HepG2 (cell line): Measurements from ENCODE around the gene CORO1C. TPM values are rescaled to one million over a fixed set of nuclear protein-coding genes. Genes with fewer than 3 reads are reported as not detected.

Experiments
- ATF5 ChIP-seq: sonication (generic); formaldehyde crosslinking; IDR thresholded peaks from 2 replicates; pipeline ENCODE4 v1.4.0; 2020; ENCODE audit warnings: mild to moderate bottlenecking, low read depth, missing genetic modification reagents
- CEBPG ChIP-seq: IDR thresholded peaks from 2 replicates; pipeline ENCODE4 v1.6.1; 2016
- ELF1 ChIP-seq: sonication (generic); formaldehyde crosslinking; IDR thresholded peaks from 2 replicates; pipeline ENCODE4 v1.4.0; 2020; ENCODE audit warnings: missing genetic modification reagents
- FOXA1 ChIP-seq, 2 experiments: fragments of 450-650 bp in 1 of 2; sonication (generic) in 1 of 2; formaldehyde crosslinking in 1 of 2; IDR thresholded peaks; 2 replicates each; pipeline versions ENCODE4 v1.4.0 to v1.6.1; 2016 to 2020; ENCODE audit warnings: missing genetic modification reagents in 1 of 2
- GMEB2 ChIP-seq: IDR thresholded peaks from 2 replicates; pipeline ENCODE4 v1.6.1; 2016; ENCODE audit warnings: missing biosample characterization, missing genetic modification reagents, low read depth
- HNF4G ChIP-seq, 2 experiments: sonication (generic) in 1 of 2; formaldehyde crosslinking in 1 of 2; IDR thresholded peaks; 2 replicates each; pipeline versions ENCODE4 v1.4.0 to v1.6.1; 2011 to 2020; ENCODE audit warnings: borderline replicate concordance in 2 of 2, low read depth in 2 of 2, mild to moderate bottlenecking in 2 of 2, low read length in 1 of 2, missing genetic modification reagents in 1 of 2, moderate library complexity in 1 of 2
- JUNB ChIP-seq: sonication (generic); formaldehyde crosslinking; IDR thresholded peaks from 2 replicates; pipeline ENCODE4 v1.8.0; 2022; ENCODE audit warnings: missing genetic modification reagents, mild to moderate bottlenecking, borderline replicate concordance
- MLXIP ChIP-seq: sonication (generic); formaldehyde crosslinking; IDR thresholded peaks from 2 replicates; pipeline ENCODE4 v1.9.0; 2021; ENCODE audit warnings: missing genetic modification reagents, borderline replicate concordance
- NAIF1 ChIP-seq: sonication (generic); formaldehyde crosslinking; IDR thresholded peaks from 2 replicates; pipeline ENCODE4 v1.5.0; 2020; ENCODE audit warnings: mild to moderate bottlenecking, missing genetic modification reagents, borderline replicate concordance
- POLR2G ChIP-seq: fragments of 200-400 bp; formaldehyde crosslinking; IDR thresholded peaks from 2 replicates; pipeline ENCODE4 v1.6.1; 2018; ENCODE audit warnings: mild to moderate bottlenecking, low read depth, low read length, moderate library complexity
- REXO4 ChIP-seq: sonication (generic); formaldehyde crosslinking; IDR thresholded peaks from 2 replicates; pipeline ENCODE4 v1.8.0; 2022; ENCODE audit warnings: missing genetic modification reagents, mild to moderate bottlenecking, borderline replicate concordance
- SKI ChIP-seq: fragments of 450-650 bp; IDR thresholded peaks from one replicate; pipeline ENCODE4 v1.6.1; 2018; ENCODE audit warnings: mild to moderate bottlenecking; ENCODE audit not compliant: partially characterized antibody
- SP5 ChIP-seq: IDR thresholded peaks from 2 replicates; pipeline ENCODE4 v1.6.1; 2016; ENCODE audit warnings: low read depth, borderline replicate concordance
- SRSF1 ChIP-seq: fragments of 200-400 bp; formaldehyde crosslinking; optimal IDR thresholded peaks from 2 replicates; pipeline ENCODE3; 2017; ENCODE audit warnings: mild to moderate bottlenecking, low read depth, low read length, moderate library complexity
- YEATS2 ChIP-seq: sonication (generic); formaldehyde crosslinking; IDR thresholded peaks from 2 replicates; pipeline ENCODE4 v1.4.0; 2020; ENCODE audit warnings: missing genetic modification reagents, borderline replicate concordance
- ZBTB1 ChIP-seq: sonication (generic); formaldehyde crosslinking; IDR thresholded peaks from 2 replicates; pipeline ENCODE4 v1.4.0; 2020; ENCODE audit warnings: missing genetic modification reagents, borderline replicate concordance
- ZFP41 ChIP-seq: sonication (generic); formaldehyde crosslinking; IDR thresholded peaks from 2 replicates; pipeline ENCODE4 v1.4.0; 2020; ENCODE audit warnings: mild to moderate bottlenecking, missing genetic modification reagents, borderline replicate concordance
- ZNF17 ChIP-seq: sonication (generic); formaldehyde crosslinking; IDR thresholded peaks from 2 replicates; pipeline ENCODE4 v1.5.0; 2020; ENCODE audit warnings: mild to moderate bottlenecking, missing genetic modification reagents
- ZNF207 ChIP-seq: fragments of 450-650 bp; IDR thresholded peaks from 2 replicates; pipeline ENCODE4 v1.6.1; 2016; ENCODE audit warnings: antibody characterized with exemption, borderline replicate concordance
- ZNF230 ChIP-seq: sonication (generic); formaldehyde crosslinking; IDR thresholded peaks from 2 replicates; pipeline ENCODE4 v1.4.0; 2020; ENCODE audit warnings: mild to moderate bottlenecking, missing genetic modification reagents
- ZNF326 ChIP-seq: sonication (generic); formaldehyde crosslinking; IDR thresholded peaks from 2 replicates; pipeline ENCODE4 v1.4.0; 2020; ENCODE audit warnings: missing genetic modification reagents, borderline replicate concordance
- ZNF569 ChIP-seq: sonication (generic); formaldehyde crosslinking; IDR thresholded peaks from 2 replicates; pipeline ENCODE4 v1.5.0; 2020; ENCODE audit warnings: mild to moderate bottlenecking, missing genetic modification reagents, moderate library complexity, borderline replicate concordance
- ZNF7 ChIP-seq: IDR thresholded peaks from 2 replicates; pipeline ENCODE4 v1.6.1; 2016; ENCODE audit warnings: missing biosample characterization, missing genetic modification reagents
- ZNF772 ChIP-seq: sonication (generic); formaldehyde crosslinking; IDR thresholded peaks from 2 replicates; pipeline ENCODE4 v1.5.0; 2020; ENCODE audit warnings: mild to moderate bottlenecking, missing genetic modification reagents
- polyA plus RNA-seq, 8 experiments: library from polyadenylated mRNA; depleted of rRNA in 3 of 8; stranded (reverse) in 7 of 8; unstranded in 1 of 8; fragments of >200 nt; fragmentation: Illumina TruSeq in 4 of 8; extraction: Trizol in 4 of 8; gene quantifications; 2 replicates each; pipeline versions ENCODE4 v1.2.1 to v1.2.3, GENCODE V29; 2011 to 2016; ENCODE audit warnings: low read depth in 4 of 8, missing spikeins in 1 of 8, mixed read lengths in 1 of 8; ENCODE audit not compliant: insufficient read depth in 1 of 8
- total RNA-seq, 5 experiments: library from RNA; depleted of rRNA; stranded (reverse); fragments of >200 nt; fragmentation: Illumina TruSeq; extraction: Trizol; gene quantifications; 2 replicates each; pipeline ENCODE4 v1.2.3, GENCODE V29; 2016; ENCODE audit warnings: low read depth in 1 of 5
- TF ChIP-seq, protein P1 (sequence below): sonication (generic); formaldehyde crosslinking; IDR thresholded peaks from 2 replicates; pipeline ENCODE4 v1.5.0; 2020; ENCODE audit warnings: mild to moderate bottlenecking, low read depth, missing genetic modification reagents, borderline replicate concordance

CORO1C gene
- total and polyA plus RNA-seq, 2 of the 13 experiments (the other 11 are each of a cell fraction or from before 2014, with no cell fraction given) = 73.7 to 131 TPM

DNA sequence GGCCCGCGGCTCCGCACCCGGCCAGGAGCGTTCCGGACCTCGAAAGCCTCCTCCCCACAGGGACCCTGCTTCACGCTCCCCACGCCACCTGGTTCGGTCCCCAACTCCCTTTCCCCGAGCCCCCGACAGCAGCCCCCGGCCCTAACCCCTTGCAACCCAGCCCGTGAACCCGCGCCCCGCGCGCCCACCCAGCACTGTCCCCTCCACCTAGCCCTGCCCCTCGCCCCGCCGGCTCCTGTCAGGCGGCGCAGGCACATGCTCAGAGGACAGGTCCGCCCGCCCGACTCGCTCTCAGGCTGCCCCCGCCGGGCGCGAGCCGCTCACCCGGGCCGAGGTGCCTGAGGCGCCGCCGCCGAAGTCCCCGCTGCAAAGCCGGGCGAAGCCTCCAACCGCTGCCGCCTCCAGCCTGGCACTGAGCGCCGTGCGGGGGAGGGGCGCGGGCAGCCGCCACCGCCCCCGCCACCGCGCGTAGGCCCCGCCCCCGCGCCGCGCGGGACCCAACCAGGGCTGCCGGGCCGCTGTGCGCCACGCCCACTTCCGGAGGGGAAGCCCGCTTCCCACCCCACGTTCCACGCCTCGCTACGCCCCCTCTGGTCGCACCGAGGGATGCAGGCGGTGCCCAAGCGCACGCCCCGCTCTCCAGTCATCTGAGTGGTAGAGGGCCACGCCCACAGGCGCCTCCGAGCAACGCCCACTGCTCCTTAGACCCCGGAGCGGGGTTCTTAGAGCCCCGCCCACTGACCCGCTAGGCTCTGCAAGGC, at the start of gene CORO1C (continued):
- TF ChIP-seq FOXA1 (IDR thresholded peaks at IDR 0.05) (no peak), FOXA1 (CRISPR knock-in tag; IDR thresholded peaks at IDR 0.05) (no peak), NAIF1 (CRISPR knock-in tag) (no peak), ZNF772 (CRISPR knock-in tag) (no peak), ZBTB1 (CRISPR knock-in tag) (no peak), ZNF7 (no peak), ZNF569 (CRISPR knock-in tag) (no peak), ZNF326 (CRISPR knock-in tag) (no peak), HNF4G (IDR thresholded peaks at IDR 0.05; ENCODE audit: borderline replicate concordance, low read depth, low read length) (no peak), HNF4G (CRISPR knock-in tag; IDR thresholded peaks at IDR 0.05; ENCODE audit: borderline replicate concordance, low read depth) (no peak), MLXIP (no peak), REXO4 (CRISPR knock-in tag) (no peak), SP5 (CRISPR knock-in tag) (peak; percentile 78), GMEB2 (CRISPR knock-in tag) (no peak), ZNF17 (CRISPR knock-in tag) (no peak), POLR2G (peak; percentile 83), SKI (peak; percentile 78), SRSF1 (no peak), CEBPG (CRISPR knock-in tag) (0 out of 2 replicates have a peak, but pooled peaks have one; percentile 7), JUNB (no peak; the same call in 1 of the 2 replicates), ATF5 (CRISPR knock-in tag) (no peak), ZFP41 (CRISPR knock-in tag) (no peak), ZNF207 (no peak), YEATS2 (CRISPR knock-in tag) (0 out of 2 replicates have a peak, but pooled peaks have one; percentile 22), ELF1 (CRISPR knock-in tag) (peak; percentile 83), ZNF230 (no peak)
- TF ChIP-seq, protein P1, sequence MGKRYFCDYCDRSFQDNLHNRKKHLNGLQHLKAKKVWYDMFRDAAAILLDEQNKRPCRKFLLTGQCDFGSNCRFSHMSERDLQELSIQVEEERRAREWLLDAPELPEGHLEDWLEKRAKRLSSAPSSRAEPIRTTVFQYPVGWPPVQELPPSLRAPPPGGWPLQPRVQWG = no peak
